ENCODE data around the gene IP6K1. TPM values are rescaled to one million over a fixed set of nuclear protein-coding genes. Genes with fewer than 3 reads are reported as not detected.

IP6K1 gene
- total RNA-seq, 1 donor from 2014 or later, result 49.3 TPM

DNA sequence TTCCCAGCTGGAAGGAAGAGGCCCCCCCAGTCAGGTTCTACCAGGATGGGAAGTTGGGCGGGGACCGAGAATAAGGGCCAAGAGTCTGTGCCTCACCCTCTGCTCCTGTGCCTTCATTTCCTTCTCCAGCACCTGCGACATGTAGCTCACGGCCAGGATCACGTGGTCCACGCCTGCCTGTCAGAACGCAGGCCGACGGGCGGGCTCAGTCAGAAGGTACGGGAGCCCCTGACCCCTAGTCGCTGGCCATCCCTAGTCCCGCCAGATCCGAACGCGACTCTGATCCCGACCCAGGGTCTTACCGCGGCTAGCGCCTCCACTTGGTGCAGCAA, 63.1 kb downstream of the IP6K1 start:
- H3K4me1 Mint-ChIP-seq (ENCODE audit: low read depth), result peaks cover 40% of the 10 kb centered on the region
- H3K27ac Mint-ChIP-seq, result peak overlapping the region; percentile 95
- peak; percentile 59 for DNase-seq (ENCODE audit: low spot score)
- peak overlapping the region; percentile 95 for H3K4me3 Mint-ChIP-seq
- H3K36me3 Mint-ChIP-seq (ENCODE audit: low read depth), result peaks cover 19% of the 10 kb centered on the region
- intact Hi-C loops (cut with micrococcal nuclease), result loop anchor here (1.0 to 5.0 kb wide), 3 partner anchors 49 to 514 kb away; partner anchors contain the start of genes APEH and GNAI2
- H3K9me3 Mint-ChIP-seq, result no peaks in the 10 kb centered on the region
- H3K27me3 Mint-ChIP-seq (ENCODE audit: insufficient read depth), result no peaks in the 10 kb centered on the region

DNA sequence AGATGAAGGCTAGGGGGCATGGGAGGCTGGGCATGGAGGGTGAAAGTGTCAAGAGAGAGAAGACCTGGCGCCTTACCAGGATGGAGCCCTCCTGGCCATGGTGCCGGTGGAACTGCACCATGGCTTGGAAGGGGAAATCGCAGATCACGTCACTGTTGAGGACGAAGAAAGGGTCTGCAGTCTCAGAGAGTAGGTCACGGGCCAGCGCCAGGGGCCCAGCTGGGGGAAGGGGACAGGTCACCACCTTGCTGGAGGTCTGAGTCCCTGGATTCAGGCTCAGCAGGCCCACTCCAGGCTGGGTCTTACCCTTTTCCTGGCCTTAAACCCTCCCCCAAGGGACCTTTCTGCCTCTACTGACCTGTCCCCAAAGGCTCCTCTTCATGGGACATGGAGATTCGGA, 63.4 kb downstream of the IP6K1 start:
- intact Hi-C loops (cut with micrococcal nuclease), result loop anchor here (1.0 to 5.0 kb wide), 3 partner anchors 49 to 514 kb away; partner anchors contain the start of genes APEH and GNAI2
- no peaks in the 10 kb centered on the region for H3K9me3 Mint-ChIP-seq
- peaks cover 40% of the 10 kb centered on the region for H3K4me1 Mint-ChIP-seq (ENCODE audit: low read depth)
- DNase-seq (ENCODE audit: low spot score), result no peak
- H3K36me3 Mint-ChIP-seq (ENCODE audit: low read depth), result peaks cover 17% of the 10 kb centered on the region
- H3K27me3 Mint-ChIP-seq (ENCODE audit: insufficient read depth), result no peaks in the 10 kb centered on the region
- peak overlapping the region; percentile 95 for H3K4me3 Mint-ChIP-seq
- H3K27ac Mint-ChIP-seq, result peak overlapping the region; percentile 95

DNA sequence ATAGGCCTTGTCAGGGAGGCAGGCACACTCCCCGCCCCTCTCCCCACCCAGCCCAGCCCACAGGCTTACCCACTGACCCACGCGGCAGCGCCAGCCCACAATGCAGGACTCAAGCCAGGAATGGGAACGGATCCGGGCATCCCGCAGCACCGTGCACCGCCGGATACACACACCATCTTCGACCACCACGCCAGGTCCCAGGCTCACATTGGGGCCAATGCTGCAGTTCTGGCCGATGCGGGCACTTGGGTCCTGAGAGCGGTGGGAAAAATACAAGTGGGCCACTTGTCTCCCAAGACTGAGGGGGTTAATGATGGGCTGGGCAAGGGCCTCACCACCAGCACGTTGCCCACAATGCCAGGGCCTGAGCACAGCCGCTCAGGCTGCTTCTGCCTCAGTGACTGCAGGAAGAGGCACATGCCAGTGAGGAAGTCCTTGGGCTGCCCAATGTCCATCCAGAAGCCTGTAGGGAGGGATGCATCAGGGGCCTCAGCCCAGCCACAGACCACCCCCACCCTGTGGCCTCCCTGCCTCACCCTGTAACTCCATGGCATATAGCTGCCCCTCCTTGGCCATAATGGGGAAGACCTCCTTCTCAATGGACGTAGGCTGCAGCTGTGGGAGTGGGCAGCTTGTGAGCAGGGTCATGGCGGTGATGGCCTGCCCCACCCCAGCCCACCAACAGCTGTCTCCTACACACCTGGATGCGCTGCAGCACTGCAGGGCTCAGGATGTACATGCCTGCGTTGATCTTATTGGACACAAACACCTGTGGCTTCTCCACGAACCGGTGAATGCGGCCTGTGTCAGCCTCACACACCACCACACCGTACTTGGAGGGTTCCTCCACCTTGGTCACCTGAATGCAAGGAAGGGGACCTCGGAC, 64.2 kb downstream of the IP6K1 start:
- DNase-seq (ENCODE audit: low spot score), result no peak
- no peaks in the 10 kb centered on the region for H3K9me3 Mint-ChIP-seq
- H3K27ac Mint-ChIP-seq, result no peak overlapping the region
- intact Hi-C loops (cut with micrococcal nuclease), result loop anchor here (5.0 kb wide), 2 partner anchors 115 to 515 kb away; partner anchors contain the start of gene GNAI2
- H3K27me3 Mint-ChIP-seq (ENCODE audit: insufficient read depth), result no peaks in the 10 kb centered on the region
- H3K36me3 Mint-ChIP-seq (ENCODE audit: low read depth), result peaks cover 17% of the 10 kb centered on the region
- peaks cover 40% of the 10 kb centered on the region for H3K4me1 Mint-ChIP-seq (ENCODE audit: low read depth)
- peak overlapping the region; percentile 95 for H3K4me3 Mint-ChIP-seq

DNA sequence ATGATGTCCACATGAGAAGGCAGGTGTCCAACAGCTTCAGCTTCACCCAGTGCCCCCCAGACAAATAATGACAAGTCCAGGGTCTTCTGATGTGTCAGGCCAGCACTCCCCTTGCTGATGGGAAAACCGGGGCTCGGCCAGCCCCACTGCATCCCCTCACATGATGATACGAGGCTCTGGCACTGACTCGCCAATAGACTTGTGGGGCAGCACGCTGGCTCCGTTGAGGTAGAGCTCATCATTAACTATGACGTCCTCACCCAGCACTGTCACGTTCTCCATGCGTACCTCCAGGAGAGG, 64.8 kb downstream of the IP6K1 start:
- Mint-ChIP-seq H3K4me1 (ENCODE audit: low read depth) (peaks cover 40% of the 10 kb centered on the region), H3K4me3 (peak overlapping the region; percentile 95), H3K9me3 (no peaks in the 10 kb centered on the region), H3K36me3 (ENCODE audit: low read depth) (peaks cover 17% of the 10 kb centered on the region), H3K27me3 (ENCODE audit: insufficient read depth) (no peaks in the 10 kb centered on the region), H3K27ac (no peak overlapping the region)
- intact Hi-C loops (cut with micrococcal nuclease), result loop anchor here (5.0 kb wide), 2 partner anchors 116 to 516 kb away; partner anchors contain the start of gene GNAI2
- DNase-seq (ENCODE audit: low spot score), result no peak

DNA sequence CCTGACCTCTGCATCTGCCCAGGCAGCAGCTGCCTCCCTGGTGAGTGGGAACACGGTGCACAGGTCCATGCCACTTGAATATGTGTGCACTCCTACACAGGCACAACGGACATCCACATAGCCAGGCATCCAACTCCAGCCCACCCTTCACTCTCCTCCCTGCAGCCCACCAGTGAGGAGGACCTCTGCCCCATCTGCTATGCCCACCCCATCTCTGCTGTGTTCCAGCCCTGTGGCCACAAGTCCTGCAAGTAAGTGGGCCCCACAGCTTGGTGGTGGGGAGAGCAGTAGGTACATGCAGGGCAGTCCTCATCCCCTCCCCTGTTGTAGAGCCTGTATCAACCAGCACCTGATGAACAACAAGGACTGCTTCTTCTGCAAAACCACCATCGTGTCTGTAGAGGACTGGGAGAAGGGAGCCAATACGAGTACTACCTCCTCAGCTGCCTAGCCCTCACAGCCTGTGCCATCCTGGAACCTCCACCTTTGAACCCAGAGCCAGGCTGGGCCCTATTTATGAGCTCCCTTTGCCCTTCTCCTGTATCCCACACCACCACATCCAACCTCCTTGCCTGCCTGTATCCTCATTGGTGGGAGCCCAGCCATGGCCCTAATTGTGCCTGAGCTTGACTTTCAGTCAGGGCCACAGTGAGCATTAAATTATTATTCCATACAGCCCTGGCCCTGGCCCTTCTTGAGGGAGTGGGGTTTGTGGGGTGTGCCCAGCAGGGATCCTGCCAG, 65.3 kb downstream of the IP6K1 start:
- Mint-ChIP-seq H3K4me3 (peak overlapping the region; percentile 39), H3K4me1 (ENCODE audit: low read depth) (peaks cover 40% of the 10 kb centered on the region), H3K27me3 (ENCODE audit: insufficient read depth) (no peaks in the 10 kb centered on the region), H3K9me3 (no peaks in the 10 kb centered on the region), H3K36me3 (ENCODE audit: low read depth) (peaks cover 21% of the 10 kb centered on the region), H3K27ac (peak overlapping the region; percentile 18)
- DNase-seq (ENCODE audit: low spot score), result no peak
- intact Hi-C loops (cut with micrococcal nuclease), result loop anchor here (5.0 kb wide), 2 partner anchors 116 to 516 kb away; partner anchors contain the start of gene GNAI2

DNA sequence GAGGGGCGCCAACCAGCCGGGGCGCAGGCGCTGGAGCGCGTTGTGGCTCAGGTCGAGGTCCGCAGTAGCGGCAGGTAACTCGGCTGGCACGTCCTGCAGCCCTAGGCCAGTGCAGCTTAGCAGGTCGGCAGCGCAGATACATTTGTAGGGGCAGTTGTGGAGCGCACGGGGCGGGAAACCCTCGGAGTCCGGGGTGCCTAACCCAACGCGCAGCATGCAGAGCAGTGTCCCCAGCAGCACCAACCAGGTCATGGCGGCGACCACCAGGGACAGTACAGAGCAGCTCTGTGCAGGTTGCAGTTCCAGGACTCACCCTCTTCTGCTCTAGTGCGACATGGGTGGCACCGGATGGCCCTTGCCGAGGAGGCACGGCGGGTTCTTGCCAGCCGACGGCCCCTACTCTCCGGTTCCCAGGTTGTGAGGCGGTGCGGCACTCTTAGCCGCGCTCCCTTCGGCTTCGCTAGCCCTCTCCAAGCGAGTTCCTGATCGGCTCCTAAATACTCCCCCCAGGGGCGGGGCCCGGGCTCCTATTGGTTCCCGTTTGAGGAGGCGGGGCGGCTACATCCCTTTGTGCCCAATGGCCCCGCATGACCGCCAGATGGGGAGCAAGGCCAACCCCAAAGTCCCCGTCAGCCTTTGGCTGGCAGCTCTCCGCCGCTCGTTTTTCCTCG, 67.0 kb downstream of the IP6K1 start, which contains the start of gene AMIGO3:
TSS of gene AMIGO3 (minus strand) at position 471 of the 671 bp plus-strand sequence. CDS start at position 252, 219 bp downstream.
- Mint-ChIP-seq H3K27me3 (ENCODE audit: insufficient read depth) (no peaks in the 10 kb centered on the region), H3K4me1 (ENCODE audit: low read depth) (peaks cover 35% of the 10 kb centered on the region), H3K9me3 (no peaks in the 10 kb centered on the region), H3K27ac (peak within 1 kb of the TSS; percentile 63), H3K4me3 (peak within 1 kb of the TSS; percentile 83), H3K36me3 (ENCODE audit: low read depth) (peaks cover 21% of the 10 kb centered on the region)
- intact Hi-C loops (cut with micrococcal nuclease), result loop anchor here (1.0 kb wide), 3 partner anchors 16 to 45 kb away; partner anchors contain the start of genes APEH, MST1 and RNF123
- DNase-seq (ENCODE audit: low spot score), result peak; percentile 89

DNA sequence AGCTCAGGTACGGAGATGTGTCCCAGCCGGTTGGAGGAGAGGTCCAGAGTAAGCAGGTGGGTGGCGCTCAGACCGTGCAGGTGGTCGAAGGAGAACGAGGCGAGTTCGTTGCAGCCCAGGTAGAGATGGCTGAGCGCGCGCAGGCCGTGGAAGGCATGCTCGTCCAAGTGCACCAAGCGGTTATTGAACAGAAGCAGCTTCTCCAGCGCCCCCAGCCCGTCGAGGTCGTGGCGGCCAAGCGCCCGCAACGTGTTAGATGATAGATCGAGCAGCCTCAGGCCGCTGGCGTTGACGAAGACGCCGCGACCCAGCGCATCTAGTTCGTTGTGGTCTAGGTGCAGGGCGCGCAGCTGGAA, 67.5 kb downstream of the IP6K1 start:
- Mint-ChIP-seq H3K27me3 (ENCODE audit: insufficient read depth) (no peaks in the 10 kb centered on the region), H3K4me3 (peak overlapping the region; percentile 83), H3K4me1 (ENCODE audit: low read depth) (peaks cover 35% of the 10 kb centered on the region), H3K9me3 (no peaks in the 10 kb centered on the region), H3K36me3 (ENCODE audit: low read depth) (peaks cover 21% of the 10 kb centered on the region), H3K27ac (peak overlapping the region; percentile 48)
- intact Hi-C loops (cut with micrococcal nuclease), result loop anchor here (1.0 kb wide), 3 partner anchors 16 to 45 kb away; partner anchors contain the start of genes APEH, MST1 and RNF123
- no peak for DNase-seq (ENCODE audit: low spot score)

DNA sequence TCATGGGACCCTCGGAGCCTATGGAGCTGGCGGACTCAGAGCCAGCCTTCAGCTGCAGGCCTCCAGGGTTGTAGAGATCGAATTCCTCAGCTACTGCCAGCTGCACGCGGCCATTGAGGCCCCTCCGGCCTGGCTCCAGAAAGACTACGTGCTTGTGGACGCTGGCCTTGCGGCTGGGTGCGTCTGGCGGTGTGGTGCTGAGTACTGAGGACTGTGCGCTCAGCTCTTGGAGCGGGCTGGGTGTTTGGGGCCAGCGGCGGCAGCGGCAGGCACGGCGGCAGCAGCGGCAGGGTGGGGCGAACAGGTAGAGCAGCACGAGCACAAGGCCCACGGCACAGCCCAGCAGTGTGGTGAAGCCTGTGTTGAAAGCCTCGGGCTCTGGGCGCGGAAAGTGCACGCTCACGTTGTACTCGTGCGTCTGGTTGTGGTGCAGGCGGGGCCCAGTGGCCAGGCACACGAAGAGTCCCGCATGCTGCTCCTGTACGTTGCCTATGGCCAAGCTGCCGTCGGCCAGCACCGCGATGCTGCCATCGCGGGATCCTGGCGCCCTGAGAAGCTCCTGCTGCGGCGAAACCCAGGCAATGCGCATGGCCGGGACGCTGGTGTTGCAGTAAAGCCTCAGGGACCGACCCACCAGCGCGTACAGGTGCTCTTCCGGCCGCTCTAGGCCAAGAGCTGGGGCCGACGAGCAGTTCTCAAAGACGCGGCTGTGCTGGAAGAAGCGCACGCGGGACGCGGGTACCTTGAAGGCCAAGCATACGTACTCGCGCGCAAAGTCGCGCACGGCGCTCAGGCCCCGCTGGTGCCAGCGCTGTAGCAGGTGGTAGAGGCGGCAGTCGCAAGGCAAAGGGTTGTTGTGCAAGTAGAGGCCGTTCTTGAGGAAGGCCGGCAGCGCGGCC, 68.1 kb downstream of the IP6K1 start:
- Mint-ChIP-seq H3K4me1 (ENCODE audit: low read depth) (peaks cover 33% of the 10 kb centered on the region), H3K27ac (no peak overlapping the region), H3K36me3 (ENCODE audit: low read depth) (peaks cover 21% of the 10 kb centered on the region), H3K4me3 (peak overlapping the region; percentile 83), H3K9me3 (no peaks in the 10 kb centered on the region), H3K27me3 (ENCODE audit: insufficient read depth) (no peaks in the 10 kb centered on the region)
- intact Hi-C loops (cut with micrococcal nuclease), result no loop called here
- no peak for DNase-seq (ENCODE audit: low spot score)

DNA sequence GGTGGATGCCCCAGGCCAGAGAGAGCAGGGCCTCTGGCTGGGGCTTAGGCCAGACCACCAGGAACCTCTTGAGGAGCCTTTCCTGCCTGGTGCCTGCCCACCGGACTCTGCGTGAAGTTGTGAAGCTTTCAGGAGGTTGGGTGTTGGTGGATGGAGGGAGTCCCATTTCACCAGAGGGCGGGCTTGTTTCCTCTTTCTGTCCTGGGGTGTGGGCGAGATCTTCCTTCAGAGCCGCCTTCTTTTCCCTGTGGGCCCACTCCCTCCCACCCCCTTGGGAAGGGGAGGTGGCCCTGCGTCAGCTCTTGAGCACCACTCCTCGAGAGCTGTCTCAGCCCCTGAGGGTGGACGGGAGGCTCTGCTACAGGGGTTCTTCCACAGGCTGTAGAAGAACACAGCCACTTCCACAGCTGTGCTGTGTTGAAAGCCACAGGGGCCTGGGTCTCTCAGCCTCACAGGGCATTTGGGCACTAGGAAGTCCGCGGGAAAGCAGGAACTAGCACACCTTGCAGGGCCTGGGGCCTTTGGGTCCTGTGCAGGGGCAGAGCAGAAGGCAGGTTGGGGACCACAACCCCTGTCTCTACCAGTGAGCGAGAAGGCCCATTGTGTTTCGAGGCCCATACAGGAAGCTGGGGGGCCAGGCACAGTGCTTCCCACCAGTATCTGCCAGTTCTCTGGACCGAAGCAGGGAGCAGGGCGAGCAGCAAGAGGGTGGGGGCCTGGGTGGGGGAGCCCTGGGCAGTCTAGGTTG, 69.0 kb downstream of the IP6K1 start:
- peaks cover 25% of the 10 kb centered on the region for H3K4me1 Mint-ChIP-seq (ENCODE audit: low read depth)
- H3K9me3 Mint-ChIP-seq, result no peaks in the 10 kb centered on the region
- no peaks in the 10 kb centered on the region for H3K27me3 Mint-ChIP-seq (ENCODE audit: insufficient read depth)
- peaks cover 18% of the 10 kb centered on the region for H3K36me3 Mint-ChIP-seq (ENCODE audit: low read depth)
- peak overlapping the region; percentile 51 for H3K4me3 Mint-ChIP-seq
- H3K27ac Mint-ChIP-seq, result no peak overlapping the region
- no peak for DNase-seq (ENCODE audit: low spot score)
- intact Hi-C loops (cut with micrococcal nuclease), result no loop called here

DNA sequence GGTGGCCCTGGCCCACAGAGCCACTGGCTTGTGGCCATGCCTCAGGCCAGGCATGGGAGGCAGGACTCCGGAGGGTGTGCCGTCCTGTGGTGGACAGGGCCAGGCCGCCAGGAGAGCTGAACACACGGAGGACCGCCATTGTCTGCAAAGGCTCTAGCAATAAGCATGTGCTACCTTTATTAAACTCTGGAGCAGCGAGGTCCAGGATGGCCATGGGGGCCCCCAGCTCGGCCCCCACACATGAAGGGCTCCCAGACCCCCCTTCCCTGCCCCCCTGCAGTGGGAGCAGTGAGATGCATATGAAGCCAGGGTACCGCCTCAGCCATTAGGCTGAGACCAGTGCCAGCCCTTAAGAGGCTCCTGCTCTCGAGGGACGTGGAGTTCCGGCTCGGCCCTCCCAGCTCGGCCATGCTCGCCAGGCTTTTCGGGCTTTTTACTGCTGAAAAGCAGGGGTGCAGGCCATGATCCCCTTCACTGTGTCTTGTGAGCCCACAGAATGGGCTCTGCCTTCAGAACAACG, 69.6 kb downstream of the IP6K1 start:
- H3K27ac Mint-ChIP-seq, result no peak overlapping the region
- H3K4me3 Mint-ChIP-seq, result no peak overlapping the region
- peaks cover 15% of the 10 kb centered on the region for H3K36me3 Mint-ChIP-seq (ENCODE audit: low read depth)
- no peaks in the 10 kb centered on the region for H3K27me3 Mint-ChIP-seq (ENCODE audit: insufficient read depth)
- H3K9me3 Mint-ChIP-seq, result no peaks in the 10 kb centered on the region
- peaks cover 29% of the 10 kb centered on the region for H3K4me1 Mint-ChIP-seq (ENCODE audit: low read depth)
- no peak for DNase-seq (ENCODE audit: low spot score)
- intact Hi-C loops (cut with micrococcal nuclease), result no loop called here

DNA sequence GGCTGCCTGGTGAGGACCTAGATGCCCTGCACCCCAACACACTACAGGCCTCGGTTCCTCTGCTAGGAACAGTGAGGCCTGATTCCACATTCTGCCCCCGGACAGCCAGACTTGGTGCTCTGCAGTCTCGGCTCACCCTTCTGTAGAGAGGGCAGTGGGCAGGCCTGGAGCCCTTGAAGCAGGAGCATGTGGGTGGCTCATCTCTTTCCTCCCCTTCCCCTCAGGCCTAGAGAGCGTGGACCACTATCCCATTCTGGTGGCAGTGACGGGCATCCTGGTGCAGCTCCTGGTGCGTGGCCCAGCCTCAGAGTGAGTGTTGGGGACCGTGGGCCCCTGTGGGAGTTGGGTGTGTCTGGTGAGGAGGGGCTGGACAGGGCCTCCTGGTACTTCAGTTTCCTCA, 70.2 kb downstream of the IP6K1 start:
- DNase-seq (ENCODE audit: low spot score), result no peak

More for the DNA sequence above, 70.2 kb downstream of the IP6K1 start:
- intact Hi-C loops (cut with micrococcal nuclease), result no loop called here
- Mint-ChIP-seq H3K4me3 (no peak overlapping the region), H3K4me1 (ENCODE audit: low read depth) (peaks cover 32% of the 10 kb centered on the region), H3K9me3 (no peaks in the 10 kb centered on the region), H3K27ac (no peak overlapping the region), H3K36me3 (ENCODE audit: low read depth) (peaks cover 13% of the 10 kb centered on the region), H3K27me3 (ENCODE audit: insufficient read depth) (no peaks in the 10 kb centered on the region)
